Lower leg skin (tissue), 4 donors: Measurements from ENCODE around the gene COA6. TPM values are rescaled to one million over a fixed set of nuclear protein-coding genes. Genes with fewer than 3 reads are reported as not detected.

Experiments
- DNase-seq, 2 donors: peaks; one replicate each; pipeline ENCODE4 v3.0.0-alpha.2; 2019; ENCODE audit warnings: low spot score in 2 of 2
- H3K4me3 ChIP-seq: fragments of 200-600 bp; sonication (generic); 2 replicates; pipeline ENCODE4 v1.5.1; 2017; ENCODE audit warnings: mild to moderate bottlenecking, low read depth; ENCODE audit not compliant: poor library complexity, severe bottlenecking
- CTCF ChIP-seq, 3 donors: fragments of 450-650 bp; IDR thresholded peaks; one replicate each; pipeline ENCODE4 v1.5.1; 2016; ENCODE audit warnings: antibody characterized with exemption in 3 of 3, mild to moderate bottlenecking in 3 of 3, moderate library complexity in 2 of 3
- POLR2A ChIP-seq, 2 donors: fragments of 450-650 bp; IDR thresholded peaks; one replicate each; pipeline ENCODE4 v1.6.1; 2016 to 2017; ENCODE audit warnings: antibody characterized with exemption in 2 of 2, mild to moderate bottlenecking in 1 of 2, moderate library complexity in 1 of 2
- WGBS, 2 donors: methylation state at CpG; one replicate each; pipeline ENCODE4 v1.1.5; 2018; 5-methylcytosine and 5-hydroxymethylcytosine counted together
- intact Hi-C: fragments of 100-400 bp; cut with DNase I; formaldehyde crosslinking; loops from one replicate; pipeline ENCODE4 v1.15.0; 2023; ENCODE audit warnings: low total_unique reads
- total RNA-seq, 4 donors: library from RNA; depleted of rRNA; stranded (reverse); fragments of >200 nt; gene quantifications; one replicate each; pipeline ENCODE4 v1.1.0, GENCODE V29; 2016

COA6 gene
- total RNA-seq, 4 donors from 2014 or later = 9.8 to 33.3 (median 14.8) TPM

DNA sequence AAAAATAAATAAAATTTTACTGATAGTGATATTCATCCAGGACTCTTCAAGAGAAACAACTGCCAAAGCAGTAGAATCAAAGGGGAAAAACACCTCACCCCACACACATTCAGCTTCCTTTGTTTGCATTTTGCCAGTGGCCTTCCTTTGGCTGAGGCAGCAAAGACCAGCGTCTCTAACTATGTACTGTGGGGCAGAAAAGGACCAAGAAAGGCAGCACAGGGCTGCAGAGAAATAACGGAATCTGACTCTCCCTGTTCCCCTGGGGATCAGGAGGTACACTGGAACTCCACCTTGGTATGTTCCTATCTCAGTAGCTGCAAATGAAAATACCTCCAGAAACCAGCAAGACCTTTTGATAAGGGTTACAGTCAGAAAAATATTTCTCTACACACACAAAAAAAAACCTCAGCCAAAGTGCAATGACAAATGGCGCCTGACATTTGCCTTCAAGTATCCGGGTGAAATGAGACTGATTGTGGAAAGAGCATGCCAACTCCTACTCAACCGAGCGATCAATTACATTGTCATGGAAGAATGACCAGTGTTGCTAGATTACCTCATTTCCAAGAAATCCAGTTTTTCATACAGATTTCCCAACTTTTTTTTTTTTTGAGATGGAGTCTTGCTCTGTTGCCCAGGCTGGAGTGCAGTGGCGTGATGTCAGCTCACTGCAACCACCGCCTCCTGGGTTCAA, 54.8 kb downstream of the COA6 start:
- WGBS, 2 donors = 80 to 93% methylated on average over 8 of the region's 8 CpGs
- intact Hi-C loops = no loop called here
- H3K4me3 ChIP-seq = no peak overlapping the region
- TF ChIP-seq POLR2A (IDR thresholded peaks at IDR 0.05) (no peak), CTCF (IDR thresholded peaks at IDR 0.05) (no peak)
- DNase-seq = no peak

- TF ChIP-seq POLR2A (IDR thresholded peaks at IDR 0.05) (no peak), CTCF (IDR thresholded peaks at IDR 0.05) (no peak)
- intact Hi-C loops = no loop called here
- DNase-seq = no peak
- no peak overlapping the region for H3K4me3 ChIP-seq
- WGBS, 2 donors = 63 to 66% methylated on average over 5 of the region's 5 CpGs
These were observed 56.2 kb downstream of the COA6 start for GRCh38 chr1:234429434-234429806.

DNA sequence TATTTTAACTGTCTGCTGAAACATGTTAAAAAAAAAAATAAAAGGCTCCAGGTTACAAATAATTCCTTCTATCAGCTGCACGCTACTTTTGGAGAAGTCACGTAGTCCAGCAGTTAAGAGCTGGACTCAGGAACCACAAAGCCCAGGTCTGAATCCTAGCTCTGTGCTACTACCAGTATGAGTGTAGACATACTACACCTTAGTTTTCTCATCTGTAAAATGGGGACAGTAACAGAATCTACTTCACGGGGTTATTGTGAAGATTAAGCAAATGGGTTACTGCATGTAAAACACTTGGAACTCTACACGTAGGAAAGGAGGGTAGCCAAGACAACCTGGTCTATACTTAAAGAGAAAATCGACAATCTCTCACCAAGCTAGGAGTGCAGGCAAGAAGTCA, 57.4 kb downstream of the COA6 start:
- TF ChIP-seq POLR2A (IDR thresholded peaks at IDR 0.05) (no peak), CTCF (IDR thresholded peaks at IDR 0.05) (no peak)
- WGBS, 2 donors = 93 to 97% methylated on average over 5 of the region's 5 CpGs
- no peak for DNase-seq
- H3K4me3 ChIP-seq = no peak overlapping the region
- intact Hi-C loops = no loop called here

- intact Hi-C loops = no loop called here
- TF ChIP-seq POLR2A (IDR thresholded peaks at IDR 0.05) (no peak), CTCF (IDR thresholded peaks at IDR 0.05) (no peak)
- no peak overlapping the region for H3K4me3 ChIP-seq
- DNase-seq = no peak
- 83 to 89% methylated on average over 4 of the region's 4 CpGs for WGBS, 2 donors
These were observed 58.0 kb downstream of the COA6 start for GRCh38 chr1:234431255-234431654.

DNA sequence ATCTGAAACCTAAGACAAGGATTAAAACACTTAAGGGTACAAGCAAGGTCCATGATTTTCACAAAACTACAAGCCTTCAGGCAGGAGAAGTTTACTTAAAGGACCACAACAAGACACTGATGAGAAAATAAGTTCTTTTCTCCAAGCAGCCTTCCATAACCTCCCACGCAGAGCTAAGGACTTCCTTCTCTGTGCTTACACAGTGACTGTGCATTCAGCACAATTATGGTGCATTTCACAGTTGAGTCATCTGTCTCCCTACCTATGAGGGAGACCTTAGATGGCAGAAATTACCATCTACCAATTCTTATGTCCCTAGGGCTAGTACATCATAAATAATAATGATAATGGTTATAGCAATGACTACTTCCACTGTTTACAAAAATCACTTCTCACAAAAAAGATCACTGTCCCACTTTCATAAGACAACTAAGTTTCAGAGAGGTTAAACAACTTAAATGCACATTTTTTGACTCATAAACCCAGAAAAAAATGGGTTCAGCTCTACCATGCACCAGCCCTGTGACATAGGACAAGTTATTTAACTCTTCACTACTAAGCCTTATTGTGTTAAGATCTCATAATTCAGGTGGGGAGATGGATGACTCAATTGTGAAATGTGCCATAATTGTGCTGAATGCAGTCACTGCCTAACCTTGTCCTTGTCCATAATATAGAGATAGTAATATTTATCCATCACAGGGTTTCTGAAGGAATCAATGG, 60.5 kb downstream of the COA6 start:
- H3K4me3 ChIP-seq = no peak overlapping the region
- intact Hi-C loops = no loop called here
- 94% methylated on average over 1 of the region's 1 CpG for WGBS, 2 donors
- TF ChIP-seq POLR2A (IDR thresholded peaks at IDR 0.05) = no peak
- TF ChIP-seq CTCF (IDR thresholded peaks at IDR 0.05) = no peak
- DNase-seq = no peak

Other genes starting within 250 kb of the COA6 start
- gene TARBP1, start 105.7 kb downstream of the COA6 start, total RNA-seq = 10 to 100 TPM; 13.8 to 23.0 (median 16.3) TPM
- gene IRF2BP2, start 236.7 kb downstream of the COA6 start, total RNA-seq = 100 to 1,000 TPM; 121 to 149 (median 137) TPM